ENCODE results near the gene CCN2.
A peak's percentile ranks its signal among the peaks of the same experiment; 100 is the strongest.
"Not testable (repeated sequence)": the region's sequence is repeated elsewhere in the genome, so short reads cannot be mapped to it uniquely, and the experiment has no call there.

Gene CCN2

GRCh38 chr6:131937703-131938631 is 13.2 kb downstream of the CCN2 start:
- DNase-seq = no peak

GRCh38 chr6:131937226-131937625 is 13.9 kb downstream of the CCN2 start:
- peak; percentile 53 for DNase-seq

GRCh38 chr6:131936156-131936555 is 15.0 kb downstream of the CCN2 start:
- DNase-seq = no peak

GRCh38 chr6:131931063-131931750 is 20.0 kb downstream of the CCN2 start:
- DNase-seq = no peak

GRCh38 chr6:131929976-131930375 is 21.2 kb downstream of the CCN2 start:
- DNase-seq = no peak

- DNase-seq = no peak
Observed at GRCh38 chr6:131929264-131929663, 21.9 kb downstream of the CCN2 start.

GRCh38 chr6:131924881-131925474 is 26.2 kb downstream of the CCN2 start:
- DNase-seq = no peak

GRCh38 chr6:131923356-131923755 is 27.8 kb downstream of the CCN2 start:
- DNase-seq = no peak

- DNase-seq = no peak
Observed at GRCh38 chr6:131920656-131921055, 30.5 kb downstream of the CCN2 start.

GRCh38 chr6:131918650-131919355 is 32.4 kb downstream of the CCN2 start:
- no peak for DNase-seq

- DNase-seq = no peak
Observed at GRCh38 chr6:131917763-131918649, 33.2 kb downstream of the CCN2 start.

- no peak for DNase-seq
Observed at GRCh38 chr6:131917318-131917717, 33.9 kb downstream of the CCN2 start.

GRCh38 chr6:131916847-131917246 is 34.3 kb downstream of the CCN2 start:
- no peak for DNase-seq

- DNase-seq = not testable (repeated sequence)
Observed at GRCh38 chr6:131916091-131916796, 34.9 kb downstream of the CCN2 start.

GRCh38 chr6:131914967-131915751 is 36.0 kb downstream of the CCN2 start:
- peak; percentile 69 for DNase-seq

GRCh38 chr6:131914234-131914633 is 36.9 kb downstream of the CCN2 start:
- no peak for DNase-seq

GRCh38 chr6:131911951-131912350 is 39.2 kb downstream of the CCN2 start:
- no peak for DNase-seq

GRCh38 chr6:131910956-131911355 is 40.2 kb downstream of the CCN2 start:
- no peak for DNase-seq

GRCh38 chr6:131910219-131910589 is 41.0 kb downstream of the CCN2 start:
- no peak for DNase-seq

GRCh38 chr6:131909408-131910218 is 41.6 kb downstream of the CCN2 start:
- DNase-seq = peak; percentile 81
